ENCODE measurements around the gene NHLH1.

NHLH1 gene

DNA sequence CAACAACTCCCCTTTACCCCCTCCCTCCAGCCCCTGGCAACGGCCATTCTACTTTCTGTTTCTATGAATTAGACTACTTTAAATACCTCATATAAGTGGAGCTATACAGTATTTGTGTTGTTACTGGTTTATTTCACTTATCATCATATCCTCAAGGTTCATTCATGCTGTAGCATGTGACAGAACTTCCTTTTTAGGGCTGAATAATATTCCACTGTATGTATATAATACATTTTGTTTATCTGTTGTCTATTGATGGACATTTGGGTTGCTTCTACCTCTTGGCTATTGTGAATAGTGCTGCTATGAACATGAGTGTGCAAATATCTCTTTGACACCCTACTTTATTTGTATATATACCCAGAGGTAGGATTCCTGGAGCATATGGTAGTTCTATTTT lies 2.2 kb downstream of the NHLH1 start:
- no peaks in the 10 kb centered on the region for H4K20me1 ChIP-seq (ENCODE audit: insufficient read depth)
- no peaks in the 10 kb centered on the region for H3K27me3 ChIP-seq (ENCODE audit: insufficient read depth, low read depth)
- no peak overlapping the region for H2AFZ ChIP-seq (ENCODE audit: low read depth)
- no peak for TF ChIP-seq CTCF (conservative IDR thresholded peaks at IDR 0.05; ENCODE audit: low read depth, low read length)
- H3K36me3 ChIP-seq (ENCODE audit: insufficient read depth), result no peaks in the 10 kb centered on the region
- no peak overlapping the region for H3K4me2 ChIP-seq
- no peaks in the 10 kb centered on the region for H3K79me2 ChIP-seq (ENCODE audit: insufficient read depth, low read depth)
- no peak overlapping the region for H3K9ac ChIP-seq
- no peak overlapping the region for H3K4me3 ChIP-seq (IDR thresholded peaks at IDR 0.05; ENCODE audit: insufficient read depth, low read depth, low read length)
- H3K4me1 ChIP-seq (ENCODE audit: low read depth, poor library complexity, severe bottlenecking), result no peaks in the 10 kb centered on the region
- no peak overlapping the region for H3K27ac ChIP-seq

GRCh38 chr1:160370561-160371345 lies 3.9 kb downstream of the NHLH1 start:
- Histone ChIP-seq H3K4me2 (no peak overlapping the region), H3K4me1 (ENCODE audit: low read depth, poor library complexity, severe bottlenecking) (no peaks in the 10 kb centered on the region), H3K9ac (no peak overlapping the region), H3K27me3 (ENCODE audit: insufficient read depth, low read depth) (no peaks in the 10 kb centered on the region), H3K27ac (no peak overlapping the region), H2AFZ (ENCODE audit: low read depth) (no peak overlapping the region), H4K20me1 (ENCODE audit: insufficient read depth) (no peaks in the 10 kb centered on the region), H3K4me3 (IDR thresholded peaks at IDR 0.05; ENCODE audit: insufficient read depth, low read depth, low read length) (no peak overlapping the region), H3K36me3 (ENCODE audit: insufficient read depth) (no peaks in the 10 kb centered on the region), H3K79me2 (ENCODE audit: insufficient read depth, low read depth) (no peaks in the 10 kb centered on the region)
- TF ChIP-seq CTCF (conservative IDR thresholded peaks at IDR 0.05; ENCODE audit: low read depth, low read length), result no peak

GRCh38 chr1:160371346-160371631 lies 4.4 kb downstream of the NHLH1 start:
- Histone ChIP-seq H3K27ac (no peak overlapping the region), H3K4me2 (no peak overlapping the region), H3K27me3 (ENCODE audit: insufficient read depth, low read depth) (no peaks in the 10 kb centered on the region), H2AFZ (ENCODE audit: low read depth) (no peak overlapping the region), H3K79me2 (ENCODE audit: insufficient read depth, low read depth) (no peaks in the 10 kb centered on the region), H3K4me1 (ENCODE audit: low read depth, poor library complexity, severe bottlenecking) (no peaks in the 10 kb centered on the region), H3K36me3 (ENCODE audit: insufficient read depth) (no peaks in the 10 kb centered on the region), H3K9ac (no peak overlapping the region), H4K20me1 (ENCODE audit: insufficient read depth) (no peaks in the 10 kb centered on the region), H3K4me3 (IDR thresholded peaks at IDR 0.05; ENCODE audit: insufficient read depth, low read depth, low read length) (no peak overlapping the region)
- TF ChIP-seq CTCF (conservative IDR thresholded peaks at IDR 0.05; ENCODE audit: low read depth, low read length), result no peak

DNA sequence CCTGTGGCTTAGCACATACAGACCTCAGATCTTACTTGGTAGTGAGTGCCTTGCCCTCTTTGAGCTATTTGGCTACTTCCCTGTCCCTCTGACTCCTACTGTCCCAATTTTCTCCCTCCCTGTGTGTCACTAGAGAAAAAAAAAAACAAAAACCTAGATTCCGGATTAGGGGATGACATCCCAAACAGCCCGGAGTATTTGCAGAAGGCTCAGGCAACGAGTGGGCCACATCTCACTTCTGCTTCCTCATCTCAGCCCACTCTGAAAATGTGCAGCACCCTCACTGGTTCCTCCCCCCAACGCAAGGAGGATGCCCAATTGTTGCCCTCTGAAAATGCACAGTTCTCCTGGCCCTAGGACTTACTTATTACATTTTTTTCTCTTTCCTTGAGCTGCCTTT lies 4.9 kb downstream of the NHLH1 start:
- Histone ChIP-seq H3K4me1 (ENCODE audit: low read depth, poor library complexity, severe bottlenecking) (no peaks in the 10 kb centered on the region), H3K79me2 (ENCODE audit: insufficient read depth, low read depth) (no peaks in the 10 kb centered on the region), H3K4me2 (no peak overlapping the region), H4K20me1 (ENCODE audit: insufficient read depth) (no peaks in the 10 kb centered on the region), H3K9ac (no peak overlapping the region), H2AFZ (ENCODE audit: low read depth) (no peak overlapping the region), H3K36me3 (ENCODE audit: insufficient read depth) (no peaks in the 10 kb centered on the region), H3K4me3 (IDR thresholded peaks at IDR 0.05; ENCODE audit: insufficient read depth, low read depth, low read length) (no peak overlapping the region), H3K27ac (no peak overlapping the region), H3K27me3 (ENCODE audit: insufficient read depth, low read depth) (no peaks in the 10 kb centered on the region)
- TF ChIP-seq CTCF (conservative IDR thresholded peaks at IDR 0.05; ENCODE audit: low read depth, low read length), result no peak

All from KMS-11 (cell line).